ENCODE data around the gene ZFAND4. TPM values are rescaled to one million over a fixed set of nuclear protein-coding genes. Genes with fewer than 3 reads are reported as not detected.

The ZFAND4 gene
- total RNA-seq, 1 donor from 2014 or later = 17.1 TPM

- peaks cover 10 to 34% of the 10 kb centered on the region in 2 donors for H3K36me3 ChIP-seq
- H3K27ac ChIP-seq = no peak overlapping the region
- DNase-seq (ENCODE audit: low spot score in 2 of 2) = no peak
- intact Hi-C loops (cut with DNase I) = no loop called here
- no peak for TF ChIP-seq CTCF (IDR thresholded peaks at IDR 0.05)
- H3K4me3 ChIP-seq = no peak overlapping the region
- no peaks in the 10 kb centered on the region for H3K27me3 ChIP-seq
- H3K4me1 ChIP-seq = no peaks in the 10 kb centered on the region
- no peaks in the 10 kb centered on the region for H3K9me3 ChIP-seq
Measured at GRCh38 chr10:45644527-45644926, 28.0 kb downstream of the ZFAND4 start.

DNA sequence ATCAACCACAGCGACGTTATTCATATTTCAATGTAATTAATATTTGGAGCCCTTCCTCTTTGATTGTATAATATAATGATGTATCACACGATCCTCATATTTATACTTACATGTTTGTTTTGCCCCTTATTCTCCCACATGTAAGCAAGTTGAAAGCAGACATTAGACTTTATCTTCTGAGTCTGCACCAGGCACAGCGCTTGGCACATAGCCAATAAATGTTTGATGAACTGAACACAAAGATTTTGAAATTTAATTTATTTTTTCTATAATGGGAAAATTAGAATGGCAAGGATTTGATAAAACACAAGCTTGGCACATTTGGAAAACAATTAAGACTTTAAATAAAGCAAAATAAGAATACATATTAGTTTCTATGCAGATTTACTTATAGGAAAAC, 31.6 kb downstream of the ZFAND4 start:
- no peak for DNase-seq (ENCODE audit: low spot score in 2 of 2)
- intact Hi-C loops (cut with DNase I) = no loop called here
- TF ChIP-seq CTCF (IDR thresholded peaks at IDR 0.05) = no peak
- Histone ChIP-seq H3K9me3 (no peaks in the 10 kb centered on the region), H3K27me3 (no peaks in the 10 kb centered on the region), H3K27ac (no peak overlapping the region), H3K4me3 (no peak overlapping the region), H3K4me1 (no peaks in the 10 kb centered on the region), H3K36me3 (peaks cover 2 to 27% of the 10 kb centered on the region in 2 donors)

GRCh38 chr10:45640049-45640448, 32.5 kb downstream of the ZFAND4 start:
- no peak for DNase-seq (ENCODE audit: low spot score in 2 of 2)
- Histone ChIP-seq H3K27ac (no peak overlapping the region), H3K27me3 (no peaks in the 10 kb centered on the region), H3K4me3 (no peak overlapping the region), H3K4me1 (no peaks in the 10 kb centered on the region), H3K36me3 (peaks cover 2 to 20% of the 10 kb centered on the region in 2 donors), H3K9me3 (peaks cover 0 to 7% of the 10 kb centered on the region in 2 donors)
- intact Hi-C loops (cut with DNase I) = no loop called here
- TF ChIP-seq CTCF (IDR thresholded peaks at IDR 0.05) = no peak

GRCh38 chr10:45627412-45628048, 45.0 kb downstream of the ZFAND4 start:
- H3K27ac ChIP-seq = no peak overlapping the region
- intact Hi-C loops (cut with DNase I) = no loop called here
- no peaks in the 10 kb centered on the region for H3K9me3 ChIP-seq
- no peak for DNase-seq (ENCODE audit: low spot score in 2 of 2)
- no peak for TF ChIP-seq CTCF (IDR thresholded peaks at IDR 0.05)
- peaks cover 3 to 9% of the 10 kb centered on the region in 2 donors for H3K36me3 ChIP-seq
- no peaks in the 10 kb centered on the region for H3K27me3 ChIP-seq
- H3K4me1 ChIP-seq = peaks cover 0 to 7% of the 10 kb centered on the region in 2 donors
- H3K4me3 ChIP-seq = no peak overlapping the region

DNA sequence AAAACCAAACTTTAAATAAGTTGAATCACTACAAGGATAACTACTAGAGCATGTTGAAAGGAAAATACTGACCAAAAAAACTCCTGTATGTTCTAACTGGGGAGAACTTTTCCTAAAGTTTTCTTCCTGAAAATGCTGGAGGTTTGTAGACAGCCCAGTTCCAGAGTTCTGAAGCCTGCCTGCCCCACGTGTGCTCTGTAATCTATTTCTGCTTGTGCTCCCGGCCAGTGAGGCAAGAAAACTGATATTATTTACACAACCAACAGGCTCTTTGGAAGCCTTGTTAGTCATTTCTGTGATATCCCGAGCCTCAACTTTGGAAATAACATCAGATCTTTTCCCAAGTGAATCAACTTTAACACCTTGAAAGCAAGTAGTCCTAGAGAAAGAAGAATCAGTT, 46.7 kb downstream of the ZFAND4 start:
- Histone ChIP-seq H3K27me3 (no peaks in the 10 kb centered on the region), H3K36me3 (peaks cover 3 to 9% of the 10 kb centered on the region in 2 donors), H3K4me3 (no peak overlapping the region), H3K9me3 (no peaks in the 10 kb centered on the region), H3K4me1 (peaks cover 0 to 7% of the 10 kb centered on the region in 2 donors), H3K27ac (no peak overlapping the region)
- DNase-seq (ENCODE audit: low spot score in 2 of 2) = no peak
- intact Hi-C loops (cut with DNase I) = no loop called here
- no peak for TF ChIP-seq CTCF (IDR thresholded peaks at IDR 0.05)

DNA sequence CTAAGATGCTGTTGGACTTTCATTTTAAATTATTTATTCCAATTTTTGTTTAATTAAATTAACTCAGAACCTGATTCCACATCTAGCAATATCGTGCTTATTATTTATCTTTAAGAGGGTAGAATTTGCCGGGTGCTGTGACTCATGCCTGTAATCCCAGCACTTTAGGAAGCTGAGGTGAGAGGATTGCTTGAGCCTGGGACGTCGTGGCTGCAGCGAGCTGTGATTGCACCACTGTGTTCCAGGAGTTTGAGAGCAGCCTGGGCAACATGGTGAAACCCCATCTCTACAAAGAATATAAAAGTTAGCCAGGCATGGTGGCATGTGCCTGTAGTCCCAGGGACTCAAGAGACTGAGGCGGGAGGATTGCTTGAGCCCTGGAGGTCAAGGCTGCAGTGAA, 47.8 kb downstream of the ZFAND4 start:
- no peak for TF ChIP-seq CTCF (IDR thresholded peaks at IDR 0.05)
- Histone ChIP-seq H3K27ac (no peak overlapping the region), H3K4me1 (peaks cover 0 to 7% of the 10 kb centered on the region in 2 donors), H3K4me3 (no peak overlapping the region), H3K36me3 (peaks cover 3 to 9% of the 10 kb centered on the region in 2 donors), H3K9me3 (no peaks in the 10 kb centered on the region), H3K27me3 (no peaks in the 10 kb centered on the region)
- DNase-seq (ENCODE audit: low spot score in 2 of 2) = no peak
- intact Hi-C loops (cut with DNase I) = no loop called here
